Neuronal stem cell (in vitro differentiated cells): ENCODE results near the gene DNAAF1.
"Not testable (repeated sequence)": the region's sequence is repeated elsewhere in the genome, so short reads cannot be mapped to it uniquely, and the experiment has no call there.

Experiments used
- DNase-seq: peaks from one replicate; pipeline ENCODE4 v3.0.0-alpha.2; 2013; ENCODE audit warnings: low spot score
- H2AFZ ChIP-seq: one replicate; pipeline ENCODE4 v1.6.1; 2013; ENCODE audit warnings: mild to moderate bottlenecking, low read length, inconsistent platforms
- H2AK5ac ChIP-seq: 2 replicates; pipeline ENCODE4 v1.6.1; 2013; ENCODE audit warnings: low read depth, mild to moderate bottlenecking, inconsistent platforms, low read length, moderate library complexity, mixed read lengths
- H2BK120ac ChIP-seq: 2 replicates; pipeline ENCODE4 v1.6.1; 2013; ENCODE audit warnings: low read depth, mild to moderate bottlenecking, inconsistent platforms, low read length, moderate library complexity, mixed read lengths
- H2BK12ac ChIP-seq: one replicate; pipeline ENCODE4 v1.6.1; 2013; ENCODE audit warnings: low read length, inconsistent platforms
- H2BK15ac ChIP-seq: 2 replicates; pipeline ENCODE4 v1.6.1; 2013; ENCODE audit warnings: mild to moderate bottlenecking, low read length, inconsistent platforms, mixed read lengths
- H2BK5ac ChIP-seq: one replicate; pipeline ENCODE4 v1.6.1; 2013; ENCODE audit warnings: inconsistent platforms, mild to moderate bottlenecking, low read length, moderate library complexity
- H3K14ac ChIP-seq: one replicate; pipeline ENCODE4 v1.6.1; 2013; ENCODE audit warnings: low read length, inconsistent platforms
- H3K18ac ChIP-seq: 2 replicates; pipeline ENCODE4 v1.6.1; 2013; ENCODE audit warnings: low read length, inconsistent platforms
- H3K23ac ChIP-seq: 2 replicates; pipeline ENCODE4 v1.6.1; 2013; ENCODE audit warnings: low read depth, mild to moderate bottlenecking, mixed read lengths, low read length, inconsistent platforms; ENCODE audit not compliant: poor library complexity
- H3K27ac ChIP-seq: replicated peaks from 3 replicates; pipeline ENCODE4 v1.5.1; 2013; ENCODE audit warnings: low read length, inconsistent platforms
- H3K27me3 ChIP-seq, 3 experiments: 2 replicates each; pipeline ENCODE4 v1.6.1; 2013; ENCODE audit warnings: low read length in 3 of 3, mild to moderate bottlenecking in 2 of 3, inconsistent platforms in 1 of 3, low read depth in 1 of 3, mixed read lengths in 1 of 3, moderate library complexity in 1 of 3; ENCODE audit not compliant: control insufficient read depth in 3 of 3, insufficient read depth in 3 of 3
- H3K36me3 ChIP-seq, 2 donors: replicated peaks in 1 of 2; 2 replicates each; pipeline ENCODE4 v1.6.1; 2013; ENCODE audit warnings: low read length in 2 of 2; ENCODE audit not compliant: control insufficient read depth in 2 of 2, insufficient read depth in 2 of 2
- H3K4ac ChIP-seq: 2 replicates; pipeline ENCODE4 v1.6.1; 2013; ENCODE audit warnings: inconsistent platforms, mild to moderate bottlenecking, low read length, moderate library complexity
- H3K4me1 ChIP-seq, 2 donors: 1 replicate in 1 of 2; 2 replicates in 1 of 2; pipeline ENCODE4 v1.6.1; 2013; ENCODE audit warnings: low read length in 2 of 2, low read depth in 1 of 2; ENCODE audit not compliant: control insufficient read depth in 2 of 2, insufficient read depth in 1 of 2
- H3K4me2 ChIP-seq: one replicate; pipeline ENCODE4 v1.6.1; 2013; ENCODE audit warnings: mild to moderate bottlenecking, low read length, inconsistent platforms; ENCODE audit not compliant: insufficient read depth, poor library complexity, severe bottlenecking
- H3K4me3 ChIP-seq, 2 donors: 2 replicates each; pipeline ENCODE4 v1.5.1; 2013; ENCODE audit warnings: low read length in 2 of 2, mild to moderate bottlenecking in 2 of 2, inconsistent platforms in 1 of 2, moderate library complexity in 1 of 2
- H3K79me1 ChIP-seq: one replicate; pipeline ENCODE4 v1.6.1; 2013; ENCODE audit warnings: low read depth, mild to moderate bottlenecking, inconsistent platforms, low read length, moderate library complexity
- H3K9ac ChIP-seq: one replicate; pipeline ENCODE4 v1.6.1; 2013; ENCODE audit warnings: mild to moderate bottlenecking, low read depth, low read length, inconsistent platforms; ENCODE audit not compliant: poor library complexity
- H3K9me3 ChIP-seq, 2 donors: replicated peaks in 1 of 2; 2 replicates each; pipeline versions ENCODE3 to v1.6.1; 2013; ENCODE audit warnings: low read length in 2 of 2, mild to moderate bottlenecking in 2 of 2, inconsistent platforms in 1 of 2, low read depth in 1 of 2, mixed read lengths in 1 of 2, moderate library complexity in 1 of 2; ENCODE audit not compliant: control insufficient read depth in 2 of 2, insufficient read depth in 1 of 2
- H4K8ac ChIP-seq: one replicate; pipeline ENCODE4 v1.6.1; 2013; ENCODE audit warnings: low read depth, mild to moderate bottlenecking, inconsistent platforms, low read length, moderate library complexity
- H4K91ac ChIP-seq: one replicate; pipeline ENCODE4 v1.6.1; 2013; ENCODE audit warnings: low read length, low read depth, mild to moderate bottlenecking, inconsistent platforms; ENCODE audit not compliant: poor library complexity
- WGBS, 2 donors: extraction: QIAGEN DNeasy Blood & Tissue Kit; methylation state at CpG; one replicate each; pipeline ENCODE4 v1.1.7; 2013; ENCODE audit warnings: missing lambda C conversion rate in 2 of 2, mixed read lengths in 1 of 2; ENCODE audit not compliant: insufficient read length in 2 of 2, insufficient replicate concordance in 1 of 2; ENCODE audit errors: extremely low coverage in 2 of 2; 5-methylcytosine and 5-hydroxymethylcytosine counted together

Gene DNAAF1

GRCh38 chr16:84118315-84118714 lies 26.8 kb upstream of the DNAAF1 start:
- H3K36me3 ChIP-seq, result peaks cover 9 to 27% of the 10 kb centered on the region in 2 donors
- not testable (repeated sequence) for H3K4me3 ChIP-seq, H2AK5ac ChIP-seq, H4K91ac ChIP-seq, H3K23ac ChIP-seq, H2BK12ac ChIP-seq, H2AFZ ChIP-seq, H3K18ac ChIP-seq, H3K9ac ChIP-seq, H3K9me3 ChIP-seq, H3K14ac ChIP-seq, H3K4ac ChIP-seq, H2BK15ac ChIP-seq, H4K8ac ChIP-seq, H3K79me1 ChIP-seq, H2BK120ac ChIP-seq, H2BK5ac ChIP-seq, H3K4me1 ChIP-seq, DNase-seq, H3K27me3 ChIP-seq, H3K27ac ChIP-seq, H3K4me2 ChIP-seq
- no CpG with 5 or more reads among the region's 5 CpGs for WGBS, 2 donors

GRCh38 chr16:84119368-84119767 lies 25.7 kb upstream of the DNAAF1 start:
- Histone ChIP-seq H3K4ac (no peak overlapping the region), H3K79me1 (no peaks in the 10 kb centered on the region), H3K14ac (no peak overlapping the region), H2AK5ac (no peak overlapping the region), H3K27me3 (no peaks in the 10 kb centered on the region), H3K36me3 (peaks cover 11 to 37% of the 10 kb centered on the region in 2 donors), H4K8ac (no peak overlapping the region), H3K23ac (no peak overlapping the region), H3K4me2 (no peak overlapping the region), H4K91ac (no peak overlapping the region), H2BK12ac (no peak overlapping the region), H3K9ac (no peak overlapping the region), H3K4me1 (peaks cover 5 to 7% of the 10 kb centered on the region in 2 donors), H3K9me3 (no peaks in the 10 kb centered on the region), H2BK120ac (no peak overlapping the region), H2AFZ (no peak overlapping the region), H3K18ac (no peak overlapping the region), H3K4me3 (no peak overlapping the region), H3K27ac (no peak overlapping the region), H2BK5ac (no peak overlapping the region), H2BK15ac (no peak overlapping the region)
- DNase-seq, result no peak
- WGBS, 2 donors, result no CpG with 5 or more reads among the region's 13 CpGs

- peak overlapping the region; percentile 81 for H3K23ac ChIP-seq
- WGBS, 2 donors, result no CpG with 5 or more reads among the region's 5 CpGs
- H3K27ac ChIP-seq, result no peak overlapping the region
These were observed 25.1 kb upstream of the DNAAF1 start for GRCh38 chr16:84120023-84120422.

GRCh38 chr16:84121007-84121406 lies 24.1 kb upstream of the DNAAF1 start:
- DNase-seq, result no peak
- no peak overlapping the region for H2BK120ac ChIP-seq
- H2BK5ac ChIP-seq, result no peak overlapping the region
- H2BK15ac ChIP-seq, result no peak overlapping the region
- no peak overlapping the region for H3K27ac ChIP-seq
- no peak overlapping the region for H3K4me3 ChIP-seq
- no peak overlapping the region for H2BK12ac ChIP-seq
- H3K27me3 ChIP-seq, result no peaks in the 10 kb centered on the region
- WGBS, 2 donors, result no CpG with 5 or more reads among the region's 10 CpGs
- H2AFZ ChIP-seq, result no peak overlapping the region
- H3K79me1 ChIP-seq, result no peaks in the 10 kb centered on the region
- peak overlapping the region; percentile 69 for H3K23ac ChIP-seq
- no peak overlapping the region for H3K4ac ChIP-seq
- H3K36me3 ChIP-seq, result peaks cover 12 to 47% of the 10 kb centered on the region in 2 donors
- no peak overlapping the region for H4K8ac ChIP-seq
- H3K14ac ChIP-seq, result no peak overlapping the region
- H4K91ac ChIP-seq, result no peak overlapping the region
- H3K18ac ChIP-seq, result no peak overlapping the region
- H3K4me1 ChIP-seq, result peaks cover 3 to 5% of the 10 kb centered on the region in 2 donors
- no peak overlapping the region for H2AK5ac ChIP-seq
- H3K9me3 ChIP-seq, result no peaks in the 10 kb centered on the region
- H3K4me2 ChIP-seq, result no peak overlapping the region
- H3K9ac ChIP-seq, result peak overlapping the region; percentile 35

More at GRCh38 chr16:84120023-84120422, 25.1 kb upstream of the DNAAF1 start:
- H2BK120ac ChIP-seq, result no peak overlapping the region
- H3K14ac ChIP-seq, result no peak overlapping the region
- H3K4ac ChIP-seq, result no peak overlapping the region
- no peaks in the 10 kb centered on the region for H3K9me3 ChIP-seq
- no peaks in the 10 kb centered on the region for H3K27me3 ChIP-seq
- H3K4me3 ChIP-seq, result no peak overlapping the region
- no peak overlapping the region for H3K4me2 ChIP-seq
- no peaks in the 10 kb centered on the region for H3K79me1 ChIP-seq
- H3K36me3 ChIP-seq, result peaks cover 12 to 41% of the 10 kb centered on the region in 2 donors
- H2BK5ac ChIP-seq, result no peak overlapping the region
- H3K18ac ChIP-seq, result no peak overlapping the region
- no peak overlapping the region for H3K9ac ChIP-seq
- no peak overlapping the region for H2BK15ac ChIP-seq
- H2AFZ ChIP-seq, result no peak overlapping the region
- no peak for DNase-seq
- no peak overlapping the region for H2BK12ac ChIP-seq
- no peak overlapping the region for H4K8ac ChIP-seq
- no peak overlapping the region for H4K91ac ChIP-seq
- no peak overlapping the region for H2AK5ac ChIP-seq
- peaks cover 5 to 7% of the 10 kb centered on the region in 2 donors for H3K4me1 ChIP-seq
